HG03095 (cell line): ENCODE measurements around the gene NPDC1.
A peak's percentile ranks its signal among the peaks of the same experiment; 100 is the strongest.
"Not testable (repeated sequence)": the region's sequence is repeated elsewhere in the genome, so short reads cannot be mapped to it uniquely, and the experiment has no call there.

Experiments used
- ATAC-seq: cut with Tn5 transposase; IDR thresholded peaks from one replicate; pipeline ENCODE4 v1.9.1; 2021; ENCODE audit warnings: moderate library complexity; ENCODE audit not compliant: unreplicated experiment

The NPDC1 gene

DNA sequence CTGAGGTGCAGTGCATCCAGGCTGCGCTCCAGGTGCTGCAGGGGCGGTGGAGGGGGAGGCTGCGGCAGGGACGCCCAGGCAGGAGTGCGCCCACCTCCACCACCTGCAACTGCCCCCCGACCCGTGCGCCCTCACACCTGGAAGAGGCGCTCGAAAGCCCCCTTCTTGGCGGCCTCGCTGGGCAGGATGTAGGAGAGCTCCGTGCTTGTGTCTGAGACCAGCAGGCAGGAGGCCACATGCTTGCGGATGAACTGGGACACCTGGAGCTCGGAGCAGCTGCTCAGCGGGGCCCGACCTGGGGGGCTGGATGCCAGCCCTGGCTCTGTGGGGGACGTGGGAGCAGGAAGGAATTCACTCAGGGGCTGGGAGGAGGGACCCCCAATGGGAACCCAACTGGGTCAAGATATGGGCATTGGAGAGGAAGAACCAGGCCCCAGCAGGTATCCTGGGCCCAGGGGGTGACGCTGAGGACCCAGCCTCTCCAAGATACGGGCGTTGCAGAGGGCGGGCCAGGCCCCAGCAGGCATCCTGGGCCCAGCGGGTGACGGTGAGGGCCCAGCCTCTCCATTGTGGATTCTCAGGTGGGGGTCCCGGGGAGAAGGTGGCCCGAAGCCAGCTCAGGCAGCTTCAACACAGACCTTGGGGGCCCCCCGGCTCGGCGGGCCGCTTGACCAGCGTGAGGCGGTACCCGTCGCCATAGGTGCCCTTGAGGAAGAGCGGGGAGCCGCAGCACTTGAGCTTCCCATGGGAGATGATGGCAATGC lies 31.0 kb downstream of the NPDC1 start:
- no peak for ATAC-seq

DNA sequence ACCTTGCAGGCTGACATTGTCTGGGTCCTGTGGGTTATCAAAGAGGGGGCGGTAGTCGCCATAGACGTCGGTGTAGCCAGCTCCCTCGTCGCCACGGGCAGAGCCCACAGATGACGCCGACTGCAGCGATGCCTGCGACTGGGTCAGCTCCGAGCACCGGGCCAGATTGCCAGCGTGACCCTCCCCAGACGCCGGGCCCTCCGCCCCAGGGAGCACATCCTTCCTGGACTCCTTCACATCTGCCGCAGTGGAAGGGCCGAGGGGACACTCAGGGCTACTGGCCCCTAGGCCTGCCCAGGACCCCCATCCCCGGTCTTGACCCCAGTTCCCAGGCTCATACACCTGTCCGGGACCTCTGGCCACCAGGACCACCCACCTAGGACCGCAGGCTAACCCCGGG lies 31.8 kb downstream of the NPDC1 start:
- no peak for ATAC-seq

DNA sequence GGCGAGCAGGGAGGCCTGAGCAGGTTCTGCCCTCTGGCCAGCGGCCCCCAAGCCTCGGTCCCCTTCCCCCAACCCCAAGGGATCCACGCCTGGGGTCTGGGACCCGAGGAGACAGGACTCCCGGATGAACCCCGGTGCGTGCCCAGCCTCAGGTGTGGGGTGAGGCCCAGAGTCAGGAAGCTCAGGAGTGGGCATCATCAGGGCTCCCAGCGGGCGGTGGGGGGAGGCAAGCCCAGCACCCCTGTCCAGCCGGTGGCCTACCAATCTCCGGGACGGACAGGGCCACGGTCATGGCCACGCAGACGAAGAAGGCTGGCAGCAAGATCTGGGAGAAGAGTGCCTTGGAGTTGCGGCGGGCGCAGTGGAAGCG lies 32.4 kb downstream of the NPDC1 start:
- ATAC-seq = no peak

DNA sequence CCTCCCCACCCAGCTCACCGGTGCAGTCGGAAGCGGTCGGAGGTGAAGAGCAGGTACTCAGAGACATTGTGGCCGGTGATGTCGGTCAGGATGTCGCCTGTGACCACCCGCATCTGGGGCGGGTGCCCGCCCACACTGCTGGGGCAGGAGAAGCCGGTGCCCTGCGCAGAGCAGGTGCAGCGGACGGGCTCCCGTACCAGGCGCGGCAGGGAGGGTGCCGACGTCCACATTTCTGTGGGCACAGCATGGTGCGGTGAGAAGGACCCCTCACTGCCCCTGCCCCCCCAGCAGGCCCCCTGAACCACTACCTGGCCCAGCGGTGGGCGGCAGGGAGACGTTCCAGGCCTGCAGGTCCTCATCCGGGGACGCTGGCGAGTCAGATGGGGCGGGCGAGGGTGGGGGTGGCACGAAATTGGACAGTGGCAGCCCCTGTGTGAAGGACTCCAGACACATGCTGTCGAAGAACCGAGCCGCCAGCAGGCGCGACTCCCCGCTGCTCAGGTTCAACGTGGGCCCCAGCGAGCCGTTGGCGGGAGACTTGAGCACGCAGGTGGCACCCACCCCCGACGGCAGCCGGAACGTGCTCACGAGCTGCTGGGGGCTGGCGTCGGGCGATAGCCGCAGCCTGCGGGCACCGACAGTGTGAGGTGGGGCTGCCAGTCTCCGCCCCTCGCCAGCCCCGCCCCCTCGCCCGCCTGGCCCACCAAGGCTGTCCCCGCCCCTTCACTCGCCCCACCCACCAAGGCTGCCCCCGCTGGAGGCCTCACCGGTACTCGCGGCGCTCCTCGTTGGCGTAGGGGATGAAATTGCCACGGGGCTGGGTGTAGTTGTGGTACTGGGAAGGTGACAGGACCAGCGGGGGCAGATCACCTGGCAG lies 33.0 kb downstream of the NPDC1 start:
- ATAC-seq = no peak

DNA sequence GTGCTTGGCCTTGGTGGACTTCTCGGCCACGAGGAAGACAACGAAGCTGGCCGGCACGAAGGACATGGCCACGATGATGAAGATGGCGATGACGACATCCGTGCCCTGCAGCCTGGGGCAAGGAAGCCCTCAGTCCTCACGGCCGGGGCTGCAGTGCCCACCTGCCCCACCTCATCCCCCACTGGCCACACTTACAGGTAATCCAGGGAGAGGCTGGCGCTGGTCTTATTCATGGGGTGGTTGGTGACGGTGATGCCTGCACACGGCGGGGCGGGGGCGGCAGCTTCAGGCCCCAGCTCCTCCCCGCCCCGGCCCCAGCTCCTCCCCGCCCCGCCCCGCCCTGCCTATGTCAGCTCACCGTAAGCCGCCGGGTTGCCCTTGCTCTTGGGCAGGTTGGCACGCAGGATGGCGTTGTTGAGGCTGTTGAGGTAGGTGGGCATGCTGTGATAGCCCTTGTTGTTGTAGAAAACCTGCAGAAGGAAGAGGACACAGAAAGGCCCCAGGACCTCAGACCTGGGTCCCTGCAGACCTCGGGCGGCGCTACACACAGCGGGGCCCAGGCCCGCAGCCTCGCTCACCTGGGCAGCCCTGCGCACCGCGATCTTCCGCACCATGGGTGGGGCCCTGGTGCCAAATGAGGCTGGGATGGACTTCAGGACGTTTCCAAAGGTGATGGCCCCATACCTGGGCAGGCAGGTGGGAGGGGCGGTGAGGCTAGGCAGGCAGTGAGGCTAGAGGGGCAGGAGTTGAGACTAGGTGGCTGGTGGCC lies 33.9 kb downstream of the NPDC1 start:
- no peak for ATAC-seq

DNA sequence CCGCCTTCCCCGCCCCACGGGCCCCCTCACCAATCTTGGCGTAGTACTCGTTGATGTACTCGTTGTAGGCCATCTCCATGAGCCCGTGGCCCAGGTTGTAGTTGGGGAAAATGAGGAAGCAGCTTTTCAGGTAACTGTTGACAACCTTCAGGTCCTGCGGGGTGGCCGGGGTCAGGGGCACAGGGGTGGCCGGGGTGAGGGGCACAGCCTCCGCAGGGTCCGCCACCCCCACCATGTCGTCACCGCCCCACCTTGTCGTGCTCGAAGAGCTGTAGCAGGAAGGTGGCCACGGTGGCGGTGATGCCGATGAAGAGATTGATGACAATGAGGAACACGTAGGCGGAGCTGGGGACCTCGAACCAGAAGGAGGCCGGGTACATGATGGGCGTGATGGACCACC lies 34.8 kb downstream of the NPDC1 start:
- ATAC-seq = no peak

DNA sequence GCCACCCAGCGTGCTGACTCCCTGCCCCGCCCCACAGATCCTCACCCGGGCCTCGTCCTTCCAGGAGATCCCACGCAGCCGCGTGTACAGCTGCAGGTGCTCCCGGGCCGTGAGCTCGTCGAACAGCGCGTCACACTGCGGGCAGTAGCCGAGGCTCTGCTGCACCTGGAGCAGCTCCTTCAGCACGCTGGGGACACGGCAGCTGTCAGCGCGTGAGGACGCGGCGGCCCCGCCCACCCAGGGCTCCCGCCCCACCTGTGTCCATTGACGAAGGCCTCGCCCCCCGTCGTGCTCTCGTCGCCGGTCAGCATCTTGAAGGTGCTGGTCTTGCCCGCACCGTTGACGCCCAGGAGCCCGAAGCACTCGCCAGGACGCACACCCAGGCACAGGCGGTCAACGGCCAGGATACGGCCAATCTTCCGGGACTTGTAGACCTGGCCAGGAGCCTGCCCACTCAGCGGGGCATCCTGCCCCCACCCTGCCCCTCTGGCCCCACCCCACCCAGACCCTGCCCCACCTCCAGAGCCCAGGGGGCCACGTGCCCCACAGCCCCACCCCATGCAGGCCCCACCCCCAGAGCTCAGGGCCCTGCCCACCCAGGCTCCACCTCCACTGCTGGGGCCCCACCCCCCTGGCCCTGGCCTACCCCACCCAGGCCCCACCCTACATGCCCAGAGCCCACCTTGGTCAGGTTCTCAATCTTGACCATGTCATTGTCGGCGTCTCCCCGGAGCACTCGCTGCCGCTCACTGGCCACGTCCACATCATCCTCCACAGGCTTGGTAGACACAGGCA lies 35.8 kb downstream of the NPDC1 start:
- ATAC-seq = no peak

DNA sequence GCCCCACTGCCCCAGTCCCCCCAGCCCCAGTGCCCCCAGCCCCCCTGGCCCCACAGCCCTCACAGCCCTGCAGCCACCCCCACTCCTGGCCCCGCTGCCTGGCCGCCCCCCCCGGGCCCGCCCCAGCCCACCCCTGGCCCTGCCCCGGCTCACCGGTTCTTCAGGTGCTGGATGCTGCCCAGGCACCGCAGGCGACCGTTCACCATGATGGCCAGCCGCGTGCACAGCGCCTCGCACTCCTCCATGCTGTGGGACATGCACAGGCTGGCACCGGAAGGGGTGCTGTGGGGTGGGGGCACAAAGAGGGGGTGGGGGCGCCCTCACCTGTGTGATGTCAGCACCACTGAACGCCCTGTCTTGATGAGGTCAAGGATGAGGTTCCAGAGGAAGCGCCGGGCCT lies 36.8 kb downstream of the NPDC1 start:
- ATAC-seq = no peak

DNA sequence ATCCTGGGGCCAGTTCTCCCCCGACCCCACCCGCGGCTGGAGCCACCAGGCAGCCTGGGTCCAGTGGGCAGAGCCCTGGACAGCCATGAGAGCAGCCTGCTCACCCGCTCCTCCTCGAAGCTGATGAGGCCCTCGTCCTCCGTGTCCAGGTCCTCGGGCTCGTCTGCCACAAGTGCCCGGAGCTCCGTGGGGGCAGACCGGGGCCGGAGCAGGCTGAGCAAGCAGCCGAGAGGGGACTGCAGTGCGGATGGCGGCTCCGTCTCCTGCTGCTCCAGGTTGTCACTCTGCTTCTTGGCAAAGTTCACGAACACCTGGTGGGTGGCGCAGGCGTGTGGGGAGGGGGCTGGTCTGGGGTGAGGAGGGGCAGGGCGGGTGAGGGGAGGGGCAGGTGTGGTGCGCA lies 37.7 kb downstream of the NPDC1 start:
- no peak for ATAC-seq

DNA sequence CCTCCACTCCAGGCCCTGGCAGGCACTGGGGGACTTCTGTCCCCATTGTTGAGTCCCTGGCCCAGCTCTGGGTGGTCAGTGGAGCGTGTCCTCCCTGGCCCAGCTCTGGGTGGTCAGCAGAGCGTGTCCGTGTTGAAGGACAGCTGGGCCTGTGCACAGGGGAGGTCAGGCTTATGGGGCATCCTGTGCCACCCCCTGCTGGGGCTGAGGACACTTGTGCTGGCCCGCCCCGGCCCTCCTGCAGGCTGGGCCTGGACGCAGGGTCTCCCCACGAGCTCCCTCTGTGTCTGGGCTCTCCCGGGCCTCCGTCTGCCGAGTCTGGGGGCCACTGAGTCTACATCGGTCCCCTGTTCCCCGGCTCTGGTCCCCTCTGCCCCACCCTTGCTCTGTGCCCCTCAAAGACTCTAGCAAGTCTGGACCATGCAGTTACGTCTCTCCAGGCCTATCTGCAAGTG lies 38.1 kb downstream of the NPDC1 start:
- no peak for ATAC-seq

DNA sequence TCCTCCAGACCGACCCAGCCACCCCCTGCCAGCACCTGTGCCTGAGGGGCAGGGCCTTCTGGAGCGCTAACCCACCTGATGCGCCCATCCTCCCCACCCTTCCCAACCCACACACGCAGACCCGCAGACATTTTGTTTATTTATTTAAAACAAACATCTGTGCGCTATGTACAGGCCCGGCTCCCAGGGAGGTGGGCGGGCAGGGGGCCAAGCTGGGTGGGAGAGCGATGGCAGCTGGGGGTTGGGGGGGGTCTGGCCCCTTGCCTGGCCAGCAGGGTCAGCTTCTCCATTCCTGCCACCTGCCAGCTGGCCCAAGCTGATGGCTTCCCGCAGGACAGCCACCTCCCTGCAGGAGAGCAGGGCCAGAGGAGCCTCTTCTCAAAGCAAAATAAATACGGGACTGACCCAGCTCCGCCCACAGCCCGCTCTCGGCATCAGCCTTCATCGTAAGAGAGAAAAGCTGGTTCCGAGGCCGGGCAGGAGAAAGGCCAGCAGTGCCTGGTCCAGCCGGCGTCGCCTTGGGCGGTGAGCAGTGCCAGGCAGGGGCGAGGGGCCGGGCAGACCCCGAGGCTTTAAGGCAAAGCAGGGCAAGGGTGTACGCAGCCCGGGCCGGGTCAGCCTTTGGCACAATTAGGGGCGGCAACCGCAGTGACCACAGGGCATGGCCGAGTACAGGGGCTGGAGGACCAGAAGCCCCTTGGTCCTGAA lies 38.7 kb downstream of the NPDC1 start:
- no peak for ATAC-seq

DNA sequence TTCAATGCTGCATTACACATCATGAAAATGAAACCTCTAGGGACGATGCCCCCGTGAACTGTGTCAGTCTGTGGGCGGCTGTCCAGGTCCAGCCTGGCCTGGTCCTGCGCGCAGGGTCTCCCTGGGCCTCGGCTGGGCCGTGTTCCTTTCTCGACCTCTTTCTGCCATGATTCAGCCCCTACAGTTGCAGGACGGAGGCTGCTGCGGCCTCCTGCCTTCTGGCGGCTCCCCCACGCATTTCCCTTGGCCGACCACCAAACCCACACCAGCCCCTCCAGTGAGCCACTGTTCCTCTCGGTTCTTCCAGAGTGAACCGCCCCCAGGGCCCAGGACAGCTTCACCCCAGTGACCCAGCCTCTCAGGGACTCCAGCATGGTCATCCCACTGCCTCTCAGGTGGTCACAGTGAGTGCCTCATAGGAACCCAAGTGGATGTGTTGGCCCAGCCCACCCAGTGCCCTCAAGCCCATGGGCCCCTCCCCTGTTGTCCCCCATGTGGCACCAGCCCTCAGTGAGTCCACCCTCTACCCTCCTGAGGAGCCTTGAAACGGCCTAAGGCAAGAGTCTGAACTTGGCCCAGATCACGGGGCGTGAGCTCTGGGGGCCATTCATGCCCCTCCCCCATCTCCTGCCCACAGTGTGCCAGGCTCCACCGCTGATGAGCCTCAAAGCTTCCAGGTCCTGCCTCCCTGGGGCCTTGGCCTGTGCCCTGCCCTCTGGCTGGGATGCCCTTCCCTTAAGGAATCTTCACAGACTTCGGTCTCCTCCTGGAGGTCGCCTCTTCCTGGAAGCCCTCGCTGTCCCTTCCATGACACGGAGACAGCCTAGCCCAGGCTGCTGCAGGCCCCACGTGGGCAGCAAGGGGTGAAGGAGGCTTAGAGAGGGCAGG lies 39.6 kb downstream of the NPDC1 start:
- no peak for ATAC-seq

DNA sequence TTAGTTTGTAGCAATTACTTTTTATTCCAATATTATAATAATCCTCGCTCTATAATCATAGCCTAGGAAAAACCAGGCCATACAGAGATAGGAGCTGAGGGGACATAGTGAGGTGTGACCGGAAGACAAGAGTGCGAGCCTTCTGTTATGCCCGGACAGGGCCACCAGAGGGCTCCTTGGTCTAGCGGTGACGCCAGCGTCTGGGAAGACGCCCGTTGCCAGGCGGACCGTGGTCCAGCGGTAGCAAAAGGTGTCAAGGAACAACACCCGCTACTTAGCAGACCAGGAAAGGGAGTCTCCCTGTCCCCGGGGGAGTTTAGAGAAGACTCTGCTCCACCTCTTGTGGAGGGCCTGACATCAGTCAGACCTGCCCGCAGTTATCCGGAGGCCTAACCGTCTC lies 41.7 kb downstream of the NPDC1 start:
- ATAC-seq = not testable (repeated sequence)

DNA sequence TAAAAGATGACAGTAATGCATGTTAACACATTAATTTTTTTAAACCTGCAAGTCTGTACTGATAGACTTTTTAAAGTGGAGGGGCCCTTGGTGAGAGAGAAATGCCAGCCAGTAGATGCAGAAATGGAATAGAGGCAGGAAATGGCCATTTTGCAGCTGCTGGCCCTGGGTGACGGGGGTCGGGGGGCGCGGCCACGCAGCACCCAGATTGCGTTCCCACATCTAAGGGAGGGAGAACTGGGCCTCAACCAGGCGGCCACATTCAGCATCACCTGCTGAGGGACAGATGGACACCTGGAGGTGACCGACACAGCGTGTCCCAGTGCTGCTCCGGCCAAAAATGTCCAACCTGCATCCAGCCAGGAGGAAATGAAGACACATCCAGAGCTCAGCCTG lies 43.3 kb downstream of the NPDC1 start:
- no peak for ATAC-seq

DNA sequence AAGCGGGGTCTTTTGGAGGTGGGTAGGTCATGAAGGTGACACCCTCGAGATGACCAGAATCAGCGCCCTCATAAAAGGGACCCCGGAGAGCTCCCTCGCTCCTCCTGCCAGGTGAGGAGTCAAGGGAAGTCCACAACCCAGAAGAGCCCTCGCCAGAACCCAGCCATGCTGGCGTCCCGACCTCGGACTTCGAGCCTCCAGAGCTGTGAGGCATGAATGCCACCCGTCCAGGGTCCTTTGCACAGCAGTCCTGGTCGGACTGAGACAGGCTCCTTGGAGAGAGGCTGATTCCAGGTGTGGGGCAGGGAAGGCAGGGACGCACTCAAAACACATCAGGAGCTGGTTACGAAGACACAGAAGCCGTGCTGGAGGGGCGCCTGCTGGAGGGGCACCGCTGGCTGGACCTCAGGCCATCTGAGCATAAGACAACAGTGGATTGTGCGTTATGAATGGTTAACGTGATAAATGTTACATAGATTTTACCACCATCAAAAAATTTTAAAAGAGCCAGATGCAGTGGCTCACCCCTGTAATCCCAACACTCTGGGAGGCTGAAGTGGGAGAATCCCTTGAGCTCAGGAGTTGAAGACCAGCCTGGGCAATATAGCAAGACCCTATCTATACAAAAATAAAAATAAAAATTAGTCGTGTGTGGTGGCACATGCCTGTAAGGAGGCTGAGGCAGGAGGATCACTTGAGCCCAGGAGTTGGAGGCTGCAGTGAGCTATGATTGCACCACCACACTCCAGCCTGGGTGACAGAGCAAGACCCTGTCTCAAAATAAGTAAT lies 43.9 kb downstream of the NPDC1 start:
- ATAC-seq = no peak

DNA sequence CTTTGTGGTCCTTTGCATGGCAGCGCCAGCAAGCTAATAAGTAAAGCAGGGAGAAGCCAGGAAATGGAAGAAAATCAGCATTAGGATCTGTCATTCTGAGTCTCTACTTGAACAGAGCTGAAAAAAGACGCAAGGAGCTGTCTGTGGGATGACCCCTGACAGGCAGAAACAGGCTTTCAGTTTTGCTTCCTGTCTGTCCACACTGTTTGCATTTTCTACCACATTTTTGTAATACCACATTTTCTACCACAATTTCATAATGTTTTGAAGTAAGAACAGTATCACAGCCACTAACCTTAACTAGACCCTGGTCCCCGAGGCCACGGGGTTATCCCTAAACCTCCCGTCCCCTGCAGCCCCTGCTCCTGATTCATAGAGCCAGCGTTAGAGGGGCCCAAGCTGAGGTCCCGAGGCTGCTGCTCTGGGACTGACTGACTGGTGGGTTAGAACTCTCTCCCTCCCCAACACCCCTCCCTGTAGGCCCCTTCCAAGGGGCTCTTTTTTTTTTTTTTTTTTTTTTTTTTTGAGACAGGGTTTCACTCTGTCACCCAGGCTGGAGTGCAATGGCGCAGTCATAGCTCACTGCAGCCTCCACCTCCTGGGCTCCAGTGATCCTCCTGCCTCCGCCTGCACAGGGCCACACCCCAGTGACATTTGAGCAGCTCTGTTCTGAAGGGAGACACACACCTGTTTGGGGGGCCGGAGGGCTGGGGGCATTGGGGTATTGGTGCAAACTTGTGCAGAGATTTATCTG lies 45.6 kb downstream of the NPDC1 start:
- ATAC-seq = peak; percentile 68

DNA sequence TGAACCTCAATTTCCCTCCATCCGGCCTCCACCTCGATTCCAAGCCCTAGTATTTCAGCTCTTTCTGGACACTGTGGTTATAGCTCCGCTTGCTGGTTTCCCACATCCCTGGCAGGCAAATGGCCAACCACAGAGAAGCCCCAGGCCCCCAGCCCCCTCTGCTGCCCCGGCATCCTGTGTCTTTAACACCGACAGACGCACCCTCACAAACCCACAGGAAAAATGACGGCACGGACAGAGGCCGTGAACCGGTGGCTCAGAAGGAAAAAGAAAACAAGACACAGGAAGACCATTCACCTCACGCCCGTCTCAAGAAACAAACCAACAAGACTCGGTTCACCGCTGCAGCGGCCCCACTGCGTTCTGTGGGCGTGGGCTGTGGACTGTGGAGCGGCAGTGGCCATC lies 48.1 kb downstream of the NPDC1 start:
- no peak for ATAC-seq

DNA sequence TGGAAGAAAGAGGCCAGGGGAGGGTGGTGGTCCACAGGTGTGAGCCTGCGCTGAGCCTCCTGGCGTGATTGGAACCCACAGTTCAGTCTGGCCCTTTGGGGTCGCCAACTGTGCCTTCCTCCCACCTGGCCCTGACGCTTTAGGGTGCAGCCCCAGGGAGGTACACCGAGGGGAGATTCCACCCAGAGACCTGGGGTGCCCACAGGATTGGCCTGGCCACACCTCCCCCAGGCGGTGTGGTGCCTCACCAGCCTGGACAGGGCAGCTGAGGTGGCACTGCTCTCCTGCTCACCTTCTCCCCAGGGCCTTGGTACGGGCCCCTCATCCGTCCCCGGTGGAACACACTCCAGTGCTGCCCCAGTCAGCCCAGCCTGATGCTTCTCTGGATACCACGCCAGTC lies 48.6 kb downstream of the NPDC1 start:
- ATAC-seq = no peak
